Trophoblast cell (in vitro differentiated cells and primary cell): ENCODE measurements around the gene MROH9.

Source experiments
- DNase-seq, 2 donors: peaks; one replicate each; pipeline ENCODE4 v3.0.0-alpha.2; 2016
- H2AFZ ChIP-seq: 2 replicates; pipeline ENCODE4 v1.6.1; 2013; ENCODE audit warnings: low read length, moderate library complexity, mild to moderate bottlenecking; ENCODE audit not compliant: insufficient read depth, poor library complexity
- H2AK5ac ChIP-seq: 2 replicates; pipeline ENCODE4 v1.6.1; 2013; ENCODE audit warnings: mild to moderate bottlenecking, low read length
- H2BK120ac ChIP-seq: 2 replicates; pipeline ENCODE4 v1.6.1; 2013; ENCODE audit warnings: low read length, mild to moderate bottlenecking, moderate library complexity; ENCODE audit not compliant: insufficient read depth, poor library complexity
- H2BK12ac ChIP-seq: 2 replicates; pipeline ENCODE4 v1.6.1; 2013; ENCODE audit warnings: mild to moderate bottlenecking, low read length, moderate library complexity
- H2BK5ac ChIP-seq: 2 replicates; pipeline ENCODE4 v1.6.1; 2013; ENCODE audit warnings: low read length, low read depth, moderate library complexity, mild to moderate bottlenecking; ENCODE audit not compliant: poor library complexity
- H3K14ac ChIP-seq: 2 replicates; pipeline ENCODE4 v1.6.1; 2013; ENCODE audit warnings: mild to moderate bottlenecking, low read length
- H3K18ac ChIP-seq: 2 replicates; pipeline ENCODE4 v1.6.1; 2013; ENCODE audit warnings: mild to moderate bottlenecking, low read length
- H3K23ac ChIP-seq: 2 replicates; pipeline ENCODE4 v1.6.1; 2013; ENCODE audit warnings: low read length
- H3K27ac ChIP-seq: 2 replicates; pipeline ENCODE4 v1.5.1; 2013; ENCODE audit warnings: low read depth, mild to moderate bottlenecking, inconsistent platforms, low read length, moderate library complexity
- H3K27me3 ChIP-seq: 2 replicates; pipeline ENCODE4 v1.6.1; 2013; ENCODE audit warnings: inconsistent platforms, mild to moderate bottlenecking, low read length, moderate library complexity; ENCODE audit not compliant: insufficient read depth
- H3K36me3 ChIP-seq, 2 experiments: 1 replicate in 1 of 2; 2 replicates in 1 of 2; pipeline ENCODE4 v1.6.1; 2013; ENCODE audit warnings: low read length in 2 of 2, mild to moderate bottlenecking in 2 of 2, moderate library complexity in 1 of 2; ENCODE audit not compliant: insufficient read depth in 2 of 2, control insufficient read depth in 1 of 2
- H3K4ac ChIP-seq: 2 replicates; pipeline ENCODE4 v1.6.1; 2013; ENCODE audit warnings: low read depth, mild to moderate bottlenecking, low read length, moderate library complexity
- H3K4me1 ChIP-seq, 2 experiments: 1 replicate in 1 of 2; 2 replicates in 1 of 2; pipeline ENCODE4 v1.6.1; 2013; ENCODE audit warnings: low read length in 2 of 2, mild to moderate bottlenecking in 2 of 2, moderate library complexity in 1 of 2; ENCODE audit not compliant: insufficient read depth in 2 of 2, control insufficient read depth in 1 of 2
- H3K4me2 ChIP-seq: 2 replicates; pipeline ENCODE4 v1.6.1; 2013; ENCODE audit warnings: inconsistent platforms, mild to moderate bottlenecking, low read length, moderate library complexity
- H3K4me3 ChIP-seq: 2 replicates; pipeline ENCODE4 v1.5.1; 2013; ENCODE audit warnings: mild to moderate bottlenecking, low read depth, low read length, inconsistent platforms
- H3K79me1 ChIP-seq: one replicate; pipeline ENCODE4 v1.6.1; 2013; ENCODE audit warnings: low read length
- H3K79me2 ChIP-seq: 2 replicates; pipeline ENCODE4 v1.6.1; 2013; ENCODE audit warnings: low read length, mild to moderate bottlenecking; ENCODE audit not compliant: control insufficient read depth, insufficient read depth, poor library complexity
- H3K9ac ChIP-seq: 2 replicates; pipeline ENCODE4 v1.6.1; 2013; ENCODE audit warnings: mild to moderate bottlenecking, low read length
- H3K9me3 ChIP-seq: 2 replicates; pipeline ENCODE4 v1.6.1; 2013; ENCODE audit warnings: low read depth, mild to moderate bottlenecking, control low read depth, inconsistent platforms, low read length; ENCODE audit not compliant: insufficient read depth
- H4K12ac ChIP-seq: 2 replicates; pipeline ENCODE4 v1.6.1; 2013; ENCODE audit warnings: low read depth, mild to moderate bottlenecking, low read length, moderate library complexity
- H4K8ac ChIP-seq: 2 replicates; pipeline ENCODE4 v1.6.1; 2013; ENCODE audit warnings: low read depth, mild to moderate bottlenecking, low read length, moderate library complexity
- H4K91ac ChIP-seq: one replicate; pipeline ENCODE4 v1.6.1; 2013; ENCODE audit warnings: low read depth, mild to moderate bottlenecking, low read length, moderate library complexity
- WGBS: extraction: QIAGEN DNeasy Blood & Tissue Kit; methylation state at CpG from one replicate; pipeline ENCODE4 v1.1.7; 2013; ENCODE audit warnings: missing lambda C conversion rate; ENCODE audit not compliant: insufficient read length, insufficient coverage; ENCODE audit errors: extremely low coverage; 5-methylcytosine and 5-hydroxymethylcytosine counted together

MROH9 gene

DNA sequence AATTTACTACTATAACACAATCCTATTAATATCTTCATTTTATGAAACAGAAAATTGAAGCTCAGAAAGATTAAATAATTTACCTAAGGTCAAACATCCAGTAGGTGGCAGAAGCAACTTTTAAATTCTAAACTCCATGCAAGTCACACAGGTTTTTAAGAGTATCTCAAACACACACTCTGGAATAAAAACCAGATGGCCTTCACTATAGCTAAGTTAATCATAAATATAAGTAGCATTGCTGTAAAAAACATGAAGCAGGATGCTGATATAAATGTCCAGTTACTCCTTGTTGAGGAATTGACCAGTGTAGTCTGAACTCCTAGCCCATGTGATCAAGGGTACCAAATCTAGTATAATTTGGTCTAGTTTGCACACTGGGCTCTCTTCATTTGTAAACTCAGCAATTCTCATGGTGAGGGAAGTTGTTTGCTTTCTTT, 146.0 kb downstream of the MROH9 start:
- Histone ChIP-seq H3K23ac (no peak overlapping the region), H3K27ac (no peak overlapping the region), H4K12ac (no peak overlapping the region), H3K27me3 (no peaks in the 10 kb centered on the region), H3K4me3 (no peak overlapping the region), H3K9me3 (no peaks in the 10 kb centered on the region), H2AFZ (no peak overlapping the region), H4K8ac (no peak overlapping the region), H3K18ac (no peak overlapping the region), H3K79me2 (no peaks in the 10 kb centered on the region), H3K4me1 (no peaks in the 10 kb centered on the region), H2BK5ac (no peak overlapping the region), H4K91ac (no peak overlapping the region), H2BK12ac (no peak overlapping the region), H2AK5ac (no peak overlapping the region), H2BK120ac (no peak overlapping the region), H3K9ac (no peak overlapping the region), H3K36me3 (no peaks in the 10 kb centered on the region), H3K79me1 (no peaks in the 10 kb centered on the region), H3K4me2 (no peak overlapping the region), H3K14ac (no peak overlapping the region), H3K4ac (no peak overlapping the region)
- peak in 1 of 2 donors; percentile 49 for DNase-seq

DNA sequence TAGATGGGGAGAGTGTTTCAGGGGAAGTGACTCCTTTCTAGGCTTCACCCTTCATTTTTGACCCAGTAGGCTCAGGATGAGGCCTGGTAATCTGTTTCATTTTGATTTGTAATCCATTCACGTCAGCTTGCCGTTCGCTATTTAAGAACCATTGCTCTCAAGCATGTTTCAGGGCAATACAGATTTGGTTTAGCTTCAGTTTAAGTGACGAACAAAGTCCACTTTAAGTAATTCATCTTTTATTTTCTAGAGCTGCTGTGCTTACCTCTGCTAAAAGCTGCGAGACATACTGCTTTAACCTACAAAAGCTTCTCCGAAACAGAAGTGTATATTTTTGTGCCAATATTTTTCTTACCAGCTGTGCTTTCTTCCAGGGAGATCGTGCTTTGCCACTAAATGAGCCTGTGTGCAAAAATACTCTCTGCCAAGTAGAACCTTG, 146.4 kb downstream of the MROH9 start:
- no peak overlapping the region for H4K8ac ChIP-seq
- no peak overlapping the region for H2BK12ac ChIP-seq
- no peak overlapping the region for H3K4me2 ChIP-seq
- H3K9me3 ChIP-seq, result no peaks in the 10 kb centered on the region
- no peak overlapping the region for H2BK5ac ChIP-seq
- H3K36me3 ChIP-seq, result no peaks in the 10 kb centered on the region
- no peak overlapping the region for H3K23ac ChIP-seq
- H2BK120ac ChIP-seq, result no peak overlapping the region
- no peak overlapping the region for H2AK5ac ChIP-seq
- no peak overlapping the region for H3K18ac ChIP-seq
- no peak overlapping the region for H2AFZ ChIP-seq
- no peak overlapping the region for H3K9ac ChIP-seq
- no peak for DNase-seq
- H3K14ac ChIP-seq, result no peak overlapping the region
- no peak overlapping the region for H3K27ac ChIP-seq
- H4K91ac ChIP-seq, result no peak overlapping the region
- H3K4me1 ChIP-seq, result no peaks in the 10 kb centered on the region
- H3K79me1 ChIP-seq, result no peaks in the 10 kb centered on the region
- H3K79me2 ChIP-seq, result no peaks in the 10 kb centered on the region
- no peaks in the 10 kb centered on the region for H3K27me3 ChIP-seq
- no peak overlapping the region for H3K4me3 ChIP-seq
- no CpG with 5 or more reads among the region's 7 CpGs for WGBS
- no peak overlapping the region for H4K12ac ChIP-seq
- H3K4ac ChIP-seq, result no peak overlapping the region

DNA sequence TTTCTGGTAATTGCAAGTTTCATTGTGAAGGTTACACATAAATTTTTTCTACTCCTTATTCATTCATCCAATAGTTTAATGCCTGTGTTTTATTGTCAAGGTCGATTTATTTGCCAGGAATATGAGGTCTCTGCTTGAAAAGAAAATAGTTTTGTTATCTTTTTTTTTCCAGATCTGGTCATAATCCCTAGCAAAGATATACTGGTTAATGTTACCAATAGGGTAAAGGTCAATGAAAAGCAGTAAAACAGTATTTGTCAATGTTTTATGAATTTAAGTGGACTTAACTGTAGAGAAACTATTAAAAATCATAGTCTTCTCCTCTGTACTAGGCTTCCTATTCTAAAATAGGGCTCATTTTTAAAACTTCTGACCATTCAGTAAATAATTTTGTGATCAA, 147.3 kb downstream of the MROH9 start:
- DNase-seq, result no peak
- Histone ChIP-seq H4K8ac (no peak overlapping the region), H3K4ac (no peak overlapping the region), H2BK12ac (no peak overlapping the region), H3K79me1 (no peaks in the 10 kb centered on the region), H3K18ac (no peak overlapping the region), H4K12ac (no peak overlapping the region), H2BK5ac (no peak overlapping the region), H4K91ac (no peak overlapping the region), H2BK120ac (no peak overlapping the region), H3K23ac (no peak overlapping the region), H3K27ac (no peak overlapping the region), H2AK5ac (no peak overlapping the region), H3K4me3 (no peak overlapping the region), H3K4me1 (no peaks in the 10 kb centered on the region), H2AFZ (no peak overlapping the region), H3K9ac (no peak overlapping the region), H3K14ac (no peak overlapping the region), H3K4me2 (no peak overlapping the region), H3K9me3 (no peaks in the 10 kb centered on the region), H3K27me3 (no peaks in the 10 kb centered on the region), H3K36me3 (no peaks in the 10 kb centered on the region), H3K79me2 (no peaks in the 10 kb centered on the region)
- WGBS, result no CpG with 5 or more reads among the region's 1 CpG

DNA sequence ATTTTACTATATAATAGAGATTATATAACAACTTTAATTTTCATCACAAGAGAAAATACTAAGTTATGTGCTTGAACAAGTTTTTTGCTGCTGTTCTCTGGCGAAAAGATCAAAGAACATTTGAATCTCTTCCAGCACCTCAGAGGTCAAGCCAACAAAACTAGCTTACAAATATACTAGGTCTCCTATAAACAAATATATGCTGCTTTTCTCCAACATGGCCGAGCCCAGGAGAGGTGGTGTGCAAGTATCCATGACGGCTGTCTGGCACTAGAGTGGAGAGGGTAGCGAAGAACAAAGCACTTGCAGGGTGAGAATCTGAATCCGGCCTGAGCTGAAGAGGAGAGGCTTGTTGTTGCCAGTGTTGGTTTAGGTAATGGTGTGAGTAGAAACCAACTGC, 147.9 kb downstream of the MROH9 start:
- Histone ChIP-seq H2AK5ac (no peak overlapping the region), H3K4me2 (no peak overlapping the region), H2AFZ (no peak overlapping the region), H2BK12ac (no peak overlapping the region), H4K12ac (no peak overlapping the region), H2BK120ac (no peak overlapping the region), H3K4me1 (no peaks in the 10 kb centered on the region), H3K4ac (no peak overlapping the region), H3K79me1 (no peaks in the 10 kb centered on the region), H3K27me3 (no peaks in the 10 kb centered on the region), H3K18ac (no peak overlapping the region), H3K27ac (no peak overlapping the region), H3K14ac (no peak overlapping the region), H3K36me3 (no peaks in the 10 kb centered on the region), H2BK5ac (no peak overlapping the region), H4K91ac (no peak overlapping the region), H3K4me3 (no peak overlapping the region), H3K23ac (no peak overlapping the region), H3K79me2 (no peaks in the 10 kb centered on the region), H4K8ac (no peak overlapping the region), H3K9ac (no peak overlapping the region), H3K9me3 (no peaks in the 10 kb centered on the region)
- no CpG with 5 or more reads among the region's 5 CpGs for WGBS
- no peak for DNase-seq

- no peak overlapping the region for H2BK5ac ChIP-seq
- no peak overlapping the region for H4K8ac ChIP-seq
- no peak overlapping the region for H3K9ac ChIP-seq
Observed at GRCh38 chr1:171084091-171084490, 148.8 kb downstream of the MROH9 start.

More at GRCh38 chr1:171084091-171084490, 148.8 kb downstream of the MROH9 start:
- no peak overlapping the region for H2AFZ ChIP-seq
- no peaks in the 10 kb centered on the region for H3K27me3 ChIP-seq
- no peak overlapping the region for H2BK120ac ChIP-seq
- H3K14ac ChIP-seq, result no peak overlapping the region
- H2AK5ac ChIP-seq, result no peak overlapping the region
- no peak for DNase-seq
- no peak overlapping the region for H3K18ac ChIP-seq
- no peak overlapping the region for H3K27ac ChIP-seq
- H3K4ac ChIP-seq, result no peak overlapping the region
- no peak overlapping the region for H3K4me3 ChIP-seq
- no peak overlapping the region for H3K4me2 ChIP-seq
- H3K4me1 ChIP-seq, result no peaks in the 10 kb centered on the region
- H3K36me3 ChIP-seq, result no peaks in the 10 kb centered on the region
- H3K9me3 ChIP-seq, result no peaks in the 10 kb centered on the region
- H3K23ac ChIP-seq, result no peak overlapping the region
- no peak overlapping the region for H4K91ac ChIP-seq
- H3K79me1 ChIP-seq, result no peaks in the 10 kb centered on the region
- H3K79me2 ChIP-seq, result no peaks in the 10 kb centered on the region
- no peak overlapping the region for H2BK12ac ChIP-seq
- no peak overlapping the region for H4K12ac ChIP-seq
